GM21529 (cell line): ENCODE measurements around the gene ZNF467.

ENCODE experiments used
- ATAC-seq: cut with Tn5 transposase; IDR thresholded peaks from one replicate; pipeline ENCODE4 v1.9.1; 2021; ENCODE audit not compliant: unreplicated experiment

The ZNF467 gene

DNA sequence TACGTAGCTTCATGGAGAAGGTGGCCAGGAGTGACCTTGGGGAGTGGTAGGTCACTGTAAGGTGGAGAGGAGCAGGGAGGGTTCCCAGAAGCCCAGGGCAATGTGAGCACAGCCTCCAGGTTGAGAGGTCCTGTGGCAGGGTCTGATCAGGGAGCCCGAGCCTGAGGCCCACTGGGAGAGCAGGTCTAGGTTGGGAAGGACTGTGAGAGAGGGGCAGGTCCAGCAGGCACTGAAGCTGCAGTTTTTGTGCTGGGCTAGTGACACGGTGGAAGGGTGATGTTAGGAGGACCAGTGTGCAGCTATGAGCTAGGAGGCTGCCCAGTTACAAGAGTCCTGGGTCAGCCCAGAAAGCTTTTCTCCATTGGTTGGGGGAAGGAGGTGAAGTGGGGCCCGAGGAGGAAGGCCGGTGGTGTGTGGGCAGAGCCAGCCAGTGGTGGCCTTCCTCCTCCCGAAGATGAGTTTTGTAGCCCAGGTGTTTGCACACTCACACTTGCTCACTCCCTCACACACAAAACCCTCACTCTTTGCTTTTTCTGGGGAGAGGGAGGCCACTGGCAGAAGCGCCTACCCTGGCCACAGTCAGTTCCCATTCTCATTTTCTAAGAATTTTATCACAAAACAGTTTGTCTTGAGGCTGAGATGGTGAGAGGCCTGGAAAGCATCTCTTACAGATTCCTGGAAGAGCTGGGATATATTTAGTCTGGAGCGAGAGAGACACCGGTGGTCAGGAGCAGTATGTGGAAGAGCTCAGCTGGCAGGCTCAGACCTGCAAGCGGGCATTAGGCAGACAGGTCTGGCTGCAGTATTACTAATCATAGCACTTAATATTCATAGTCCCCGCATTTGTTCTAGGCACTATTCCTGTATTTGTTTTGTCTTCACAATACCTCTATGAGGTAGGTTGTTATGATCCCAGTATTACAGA, 57.1 kb downstream of the ZNF467 start:
- no peak for ATAC-seq

DNA sequence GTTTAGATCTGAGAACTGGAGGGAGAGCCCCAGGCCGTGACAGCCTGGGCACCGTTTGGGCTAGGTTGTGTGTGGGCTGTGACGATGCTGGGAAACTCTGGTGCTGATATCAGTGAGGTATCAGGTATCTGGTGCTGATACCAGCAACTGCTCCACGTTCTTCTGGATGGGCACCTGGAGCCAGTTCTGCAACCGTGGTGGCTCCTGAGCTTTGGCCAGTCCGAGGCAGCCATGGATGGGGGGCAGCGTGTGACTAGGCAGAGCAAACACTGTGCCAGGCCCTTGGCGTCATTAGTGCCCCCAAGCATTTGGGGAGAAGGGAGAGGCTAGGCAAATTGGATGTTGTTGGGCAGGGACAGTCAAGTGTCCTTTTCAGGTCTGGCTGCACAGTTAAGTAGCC, 57.9 kb downstream of the ZNF467 start:
- ATAC-seq = no peak

DNA sequence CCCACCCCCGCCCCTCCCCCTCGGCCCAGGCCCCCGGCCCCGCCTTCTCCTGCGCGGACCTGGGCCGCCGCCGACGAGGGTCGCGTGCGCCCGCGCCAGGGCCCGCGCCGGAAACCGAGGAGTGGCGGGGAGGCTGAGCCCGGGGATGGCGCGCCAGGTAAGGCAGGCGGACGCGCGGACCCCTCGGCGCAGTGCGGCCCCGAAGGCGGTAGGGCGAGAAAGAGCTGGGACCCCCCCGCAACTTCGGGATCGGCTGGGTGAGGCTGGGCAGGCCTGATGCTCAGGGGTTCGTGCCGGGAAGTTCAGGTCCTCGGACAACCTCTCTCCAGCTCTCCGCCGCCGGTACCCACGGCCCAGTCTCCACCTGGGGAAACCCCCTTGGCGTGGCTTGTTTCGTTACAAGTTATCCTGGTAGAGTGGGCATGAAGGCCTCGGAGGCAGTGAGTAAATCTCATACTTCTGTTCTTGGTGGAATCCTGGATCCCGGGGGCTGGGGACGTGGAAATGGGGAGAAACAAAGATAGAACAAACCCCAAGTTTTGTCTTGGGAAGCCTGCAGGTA, 58.4 kb downstream of the ZNF467 start:
- peak; percentile 28 for ATAC-seq
